HUDEP-2 (cell line): ENCODE data around the gene USP3.

Source experiments
- DNase-seq, 76 experiments: peaks; one replicate each; lab custom pipeline; 2025; ENCODE audit not compliant: unreplicated experiment in 76 of 76; lab: John Stamatoyannopoulos, UW

The USP3 gene

DNA sequence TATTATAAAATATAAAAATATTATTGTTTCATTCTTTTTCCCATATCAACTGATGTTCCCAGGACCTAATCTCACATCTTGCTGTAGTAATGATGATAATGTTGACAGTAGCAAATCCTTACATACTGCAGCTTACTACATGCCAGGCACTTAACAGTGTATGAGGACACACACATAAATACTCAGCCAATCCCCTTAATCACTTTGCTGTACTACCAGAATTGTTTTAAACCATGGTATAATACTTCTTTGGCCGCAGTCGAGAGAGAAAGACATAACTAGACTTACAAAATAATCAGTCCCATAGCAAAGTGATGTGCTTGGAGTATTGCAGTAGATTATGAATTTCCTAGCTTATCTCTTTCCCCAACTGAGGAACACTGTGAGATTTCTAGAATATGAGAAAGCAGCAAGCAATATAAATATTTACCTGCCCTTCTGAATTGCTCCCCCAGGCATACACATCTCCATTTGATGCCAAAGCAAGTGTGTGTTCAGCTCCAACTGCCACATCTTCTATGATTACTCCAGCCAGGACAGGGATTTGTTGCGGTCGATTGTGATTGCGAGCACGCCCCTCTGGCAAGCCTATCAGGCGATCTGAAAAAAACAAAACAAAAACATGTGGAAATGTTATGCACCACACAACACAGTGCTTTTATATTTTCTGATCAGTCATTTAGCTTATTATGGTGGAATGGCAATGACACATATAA is 125.8 kb downstream of the USP3 start:
- no peak for DNase-seq

GRCh38 chr15:63633312-63633711 is 128.9 kb downstream of the USP3 start:
- no peak for DNase-seq

DNA sequence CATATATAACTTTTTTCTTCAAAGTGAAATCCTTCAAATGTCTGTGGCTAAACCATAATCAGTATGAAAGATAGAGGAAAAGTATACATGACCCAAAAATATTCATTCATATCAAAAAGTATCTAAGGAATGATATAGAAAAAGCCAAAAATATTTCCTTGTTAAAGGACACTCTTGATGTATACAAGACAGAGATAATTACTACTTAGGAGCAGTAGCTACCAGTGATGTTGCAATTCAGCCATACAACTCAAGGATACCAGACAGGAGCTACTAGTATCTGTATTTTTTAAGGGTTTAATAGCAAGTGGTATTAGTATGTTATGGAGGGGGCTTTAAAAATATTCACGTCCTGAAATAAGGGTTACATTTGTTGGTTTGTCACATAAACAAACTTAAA is 129.8 kb downstream of the USP3 start:
- DNase-seq, result no peak

DNA sequence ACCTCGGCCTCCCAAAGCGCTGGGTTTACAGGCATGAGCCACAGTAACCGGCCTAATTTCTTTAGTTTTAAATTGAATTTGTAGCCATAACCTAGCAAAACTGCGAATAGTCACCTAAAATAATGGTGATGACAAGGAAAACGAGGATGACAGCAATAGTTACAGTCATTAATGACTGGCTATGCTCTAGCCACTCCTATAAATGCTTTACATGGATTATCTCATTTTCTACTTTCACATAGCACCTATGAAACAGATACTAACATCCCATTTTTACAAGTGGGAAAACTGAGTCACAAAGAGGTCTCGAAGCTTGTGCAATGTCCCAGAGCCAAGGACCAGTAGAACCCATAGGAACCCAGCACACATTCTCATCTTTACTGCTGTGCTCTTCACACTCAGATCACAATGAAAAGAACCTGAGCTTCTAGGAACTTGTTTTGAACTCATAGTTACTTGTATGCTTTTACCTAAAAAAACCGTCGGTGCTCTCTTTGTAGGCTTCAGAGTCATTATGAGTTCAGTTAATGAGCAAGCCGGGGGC is 132.2 kb downstream of the USP3 start:
- DNase-seq, result no peak

DNA sequence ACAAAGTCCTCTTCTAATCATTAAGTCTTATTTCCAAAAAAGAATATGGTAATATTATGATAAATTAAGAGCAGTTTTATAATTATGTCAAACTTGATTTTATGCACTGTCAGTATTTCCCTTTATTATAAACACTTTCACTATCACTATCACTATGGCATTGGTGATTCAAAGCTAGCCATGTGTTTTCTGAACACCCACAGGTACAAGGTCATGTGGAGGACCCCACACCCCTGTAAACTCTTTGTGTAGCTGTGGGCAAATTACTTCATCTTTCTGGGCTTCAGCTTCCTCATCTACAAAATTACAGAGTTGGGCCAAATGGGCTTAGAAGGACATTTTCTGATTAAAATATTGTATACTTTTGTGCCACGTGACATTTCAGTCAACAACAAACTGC is 134.4 kb downstream of the USP3 start:
- no peak for DNase-seq

GRCh38 chr15:63640146-63640545 is 135.8 kb downstream of the USP3 start:
- DNase-seq, result no peak
